CD4-positive, alpha-beta T cell treated with Interleukin-6 for 4 hours (primary cell): ENCODE results near the gene B4GALNT1.

ENCODE experiments used
- DNase-seq: peaks from one replicate; pipeline ENCODE4 v3.0.0-alpha.2; 2020; ENCODE audit warnings: mixed read lengths

B4GALNT1 gene

DNA sequence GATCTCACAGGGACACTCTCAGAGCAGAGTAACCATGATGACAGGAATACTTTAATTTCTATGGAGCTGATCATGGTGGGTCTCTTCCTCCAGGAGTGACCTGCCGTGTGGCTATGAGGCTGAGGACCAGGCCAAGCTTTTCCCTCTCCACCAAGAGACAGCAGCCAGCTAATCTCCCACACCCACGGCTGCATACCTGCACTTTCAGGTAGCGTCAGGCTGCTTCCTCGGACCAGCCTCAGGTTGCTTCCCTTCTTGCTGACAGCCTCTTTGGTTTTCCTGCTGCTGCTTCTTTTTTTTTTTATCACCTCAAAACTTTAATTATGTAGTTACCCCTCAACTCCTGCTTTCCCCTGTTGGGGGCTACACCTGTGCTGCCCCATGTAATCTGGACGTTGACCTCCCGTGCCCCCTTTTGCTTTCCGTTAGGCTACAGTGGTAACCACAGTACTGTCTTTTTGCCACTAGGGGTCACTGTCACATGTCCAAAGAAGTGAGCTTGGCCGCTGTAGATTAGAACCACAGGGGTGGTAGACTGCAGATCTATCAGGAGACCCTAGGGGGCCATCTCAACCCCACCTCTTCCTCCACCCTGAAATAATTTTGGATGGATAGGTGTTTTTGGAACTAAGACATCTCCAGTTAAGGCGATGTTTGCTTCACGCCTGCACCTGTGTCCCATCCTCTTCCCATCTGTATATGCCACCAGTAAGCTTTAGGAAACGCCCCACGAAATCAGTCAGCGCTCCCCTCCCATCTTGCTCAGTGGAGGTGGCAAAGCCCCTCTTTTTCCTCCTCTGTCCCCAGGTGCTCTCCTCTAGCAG lies 49.8 kb downstream of the B4GALNT1 start:
- peak; percentile 71 for DNase-seq

DNA sequence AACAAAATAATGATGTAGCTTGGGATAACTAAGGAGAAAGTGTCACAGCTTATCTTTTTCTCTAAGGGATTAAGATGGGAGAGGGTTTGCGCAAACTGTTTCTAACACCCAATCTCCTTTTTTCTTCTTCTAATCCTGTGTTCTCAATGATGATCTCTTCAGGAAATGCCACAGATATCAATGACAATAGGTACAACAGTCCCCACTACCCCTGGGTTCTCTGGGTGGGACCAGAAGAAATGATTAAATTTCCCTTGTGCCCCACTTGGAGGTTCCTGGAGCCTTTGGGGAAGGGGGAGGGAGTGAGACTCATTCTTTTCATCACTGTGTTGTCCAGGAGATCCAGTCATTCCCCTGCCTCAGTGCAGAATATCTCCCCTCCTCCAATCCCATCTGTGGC lies 50.6 kb downstream of the B4GALNT1 start:
- DNase-seq, result no peak

DNA sequence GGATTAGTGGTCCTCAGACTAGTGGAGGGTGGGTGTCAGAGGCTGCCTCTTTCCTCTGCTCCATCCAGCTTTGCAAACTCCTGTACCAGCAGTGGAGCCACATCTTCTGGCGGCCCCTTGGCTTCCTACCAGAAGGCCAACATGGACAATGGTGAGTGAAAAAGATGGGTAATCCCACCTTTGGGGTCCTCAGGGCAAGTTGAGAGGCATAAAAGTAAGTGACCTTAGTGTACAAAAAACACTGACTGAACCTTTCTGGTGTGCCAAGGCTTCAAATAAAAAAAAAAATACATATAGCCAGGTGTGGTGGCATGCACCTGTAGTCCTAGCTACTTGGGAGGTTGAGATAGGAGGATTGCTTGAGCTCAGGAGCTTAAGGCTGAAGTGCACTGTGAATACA lies 51.2 kb downstream of the B4GALNT1 start:
- DNase-seq, result no peak

DNA sequence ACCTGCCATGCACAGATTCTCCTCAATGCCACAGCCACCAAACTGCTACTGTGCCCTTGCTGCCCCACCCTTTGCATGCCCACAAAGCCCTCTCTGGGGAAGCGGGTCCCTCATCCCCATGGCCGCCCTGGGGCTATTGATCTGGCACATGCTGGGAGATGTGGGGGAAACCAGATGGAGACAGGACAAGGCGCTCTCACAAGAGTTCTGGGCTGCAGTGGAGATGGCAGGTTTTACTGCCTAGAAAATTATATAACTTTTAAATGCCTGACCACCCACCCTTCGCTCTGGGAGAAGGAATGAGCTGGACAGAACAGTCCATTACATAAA lies 52.6 kb downstream of the B4GALNT1 start:
- DNase-seq, result no peak

- no peak for DNase-seq
Measured at GRCh38 chr12:57579677-57580465, 53.1 kb downstream of the B4GALNT1 start.

DNA sequence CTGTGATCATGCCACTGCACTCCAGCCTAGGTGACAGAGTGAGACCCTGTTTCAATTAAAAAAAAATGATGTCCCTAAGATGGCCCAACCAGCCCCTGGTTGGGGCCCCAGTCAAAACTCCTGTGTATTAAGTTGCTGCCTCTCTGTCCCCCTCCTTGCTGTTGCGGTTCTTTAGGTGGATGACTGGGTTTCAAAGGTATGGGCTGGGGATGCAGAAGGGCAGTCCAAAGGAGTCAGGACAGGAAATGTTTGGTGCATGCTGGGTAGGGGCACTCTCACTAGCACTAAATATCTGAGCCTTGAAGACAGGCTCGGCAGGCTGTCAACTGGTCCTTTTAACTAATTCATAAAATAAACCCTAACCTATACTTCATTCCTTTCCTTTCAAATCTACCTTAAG lies 54.0 kb downstream of the B4GALNT1 start:
- no peak for DNase-seq

- DNase-seq, result no peak
Measured at GRCh38 chr12:57577981-57578758, 54.8 kb downstream of the B4GALNT1 start.

DNA sequence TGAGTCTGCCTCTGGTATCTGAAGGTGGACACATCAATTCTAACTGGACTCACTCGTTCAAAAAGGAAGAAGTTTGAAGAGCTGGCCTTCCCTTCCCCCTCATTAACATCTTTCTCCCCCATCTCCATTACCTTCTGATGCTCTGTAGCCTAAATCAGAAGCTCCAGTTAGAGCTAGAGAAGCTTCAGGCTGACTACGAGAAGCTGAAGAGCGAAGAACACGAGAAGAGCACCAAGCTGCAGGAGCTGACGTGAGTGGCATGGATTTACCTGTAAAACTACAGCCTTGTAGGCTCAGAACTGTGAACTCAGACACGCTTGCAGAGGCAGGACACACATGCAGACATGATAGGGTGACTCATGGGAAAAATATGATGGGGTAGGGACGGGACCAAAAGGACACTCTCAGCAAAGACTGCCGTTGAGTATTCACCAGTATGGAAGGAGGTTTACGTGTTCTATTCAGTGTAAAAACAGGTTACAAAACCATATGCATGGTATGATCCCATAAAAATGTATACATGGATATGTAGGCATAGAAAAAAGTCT lies 56.3 kb downstream of the B4GALNT1 start:
- no peak for DNase-seq
